ENCODE results near the gene KIF9. TPM values are rescaled to one million over a fixed set of nuclear protein-coding genes. Genes with fewer than 3 reads are reported as not detected.
A peak's percentile ranks its signal among the peaks of the same experiment; 100 is the strongest.
"Not testable (repeated sequence)": the region's sequence is repeated elsewhere in the genome, so short reads cannot be mapped to it uniquely, and the experiment has no call there.

KIF9 gene
- total RNA-seq, result 3.0 and 3.6 TPM in 2 replicates

DNA sequence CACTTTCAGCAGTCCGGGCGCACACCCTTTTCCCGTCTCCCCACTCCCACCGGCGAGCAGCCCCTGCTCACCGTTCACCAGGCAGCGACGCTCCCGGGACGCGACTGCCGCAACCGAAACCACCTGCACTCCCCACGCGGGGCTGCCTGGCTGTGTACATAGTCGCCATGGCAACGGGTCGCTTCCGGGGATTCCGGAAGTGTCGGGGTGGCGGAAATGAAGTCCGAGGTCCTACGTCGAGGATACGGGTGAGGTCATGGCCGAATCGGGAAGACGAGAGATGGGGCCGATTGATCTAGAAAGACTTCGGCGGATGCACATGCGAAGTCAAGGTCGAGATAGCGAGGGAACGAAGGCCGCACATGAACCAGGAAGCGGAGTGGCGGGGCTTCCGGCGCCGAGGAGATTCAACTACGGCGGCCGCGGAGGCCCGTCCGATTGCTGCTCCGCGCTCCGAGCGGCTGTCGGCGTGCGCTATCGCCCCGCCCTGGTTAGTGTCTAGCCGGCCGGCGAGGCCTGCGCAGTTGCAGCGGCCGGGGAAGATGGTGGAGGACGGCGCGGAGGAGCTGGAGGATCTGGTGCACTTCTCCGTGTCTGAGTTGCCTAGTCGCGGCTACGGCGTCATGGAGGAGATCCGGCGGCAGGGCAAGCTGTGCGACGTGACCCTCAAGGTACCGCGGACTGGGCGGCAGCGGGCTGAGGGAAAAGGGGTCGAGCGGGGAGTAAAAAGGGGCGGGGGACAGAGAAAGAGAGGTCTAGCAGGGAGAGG, at the start of gene KIF9, which contains the start of gene KLHL18:
KIF9 (minus strand) TSS at position 376 of the 769 bp plus-strand sequence. CDS start 5,425 bp downstream, outside the sequence.
KLHL18 (plus strand) TSS at position 521 of the 769 bp plus-strand sequence; CDS start at position 543, 22 bp downstream.
- Mint-ChIP-seq H3K4me1 (peaks cover 29% of the 10 kb centered on the region), H3K27ac (peak within 1 kb of the TSS; percentile 100), H3K4me3 (peak within 1 kb of the TSS; percentile 100), H3K9me3 (no peaks in the 10 kb centered on the region), H3K27me3 (peaks cover 3% of the 10 kb centered on the region), H3K36me3 (ENCODE audit: low read depth) (peaks cover 13% of the 10 kb centered on the region)
- DNase-seq, result peak; percentile 98
- intact Hi-C loops (cut with micrococcal nuclease), result loop anchor here (1.0 to 5.0 kb wide), 6 partner anchors 98 to 806 kb away; partner anchors contain the start of genes NBEAL2, SCAP, SETD2 and SMARCC1

GRCh38 chr3:47324278-47324865, 41.8 kb upstream of the KIF9 start:
- Mint-ChIP-seq H3K27me3 (no peaks in the 10 kb centered on the region), H3K4me3 (no peak overlapping the region), H3K4me1 (peaks cover 3% of the 10 kb centered on the region), H3K27ac (no peak overlapping the region), H3K9me3 (no peaks in the 10 kb centered on the region), H3K36me3 (ENCODE audit: low read depth) (peaks cover 34% of the 10 kb centered on the region)
- intact Hi-C loops (cut with micrococcal nuclease), result loop anchor here (5.0 kb wide), 1 partner anchor 307 kb away; no protein-coding TSS in a partner anchor
- peak; percentile 85 for DNase-seq

DNA sequence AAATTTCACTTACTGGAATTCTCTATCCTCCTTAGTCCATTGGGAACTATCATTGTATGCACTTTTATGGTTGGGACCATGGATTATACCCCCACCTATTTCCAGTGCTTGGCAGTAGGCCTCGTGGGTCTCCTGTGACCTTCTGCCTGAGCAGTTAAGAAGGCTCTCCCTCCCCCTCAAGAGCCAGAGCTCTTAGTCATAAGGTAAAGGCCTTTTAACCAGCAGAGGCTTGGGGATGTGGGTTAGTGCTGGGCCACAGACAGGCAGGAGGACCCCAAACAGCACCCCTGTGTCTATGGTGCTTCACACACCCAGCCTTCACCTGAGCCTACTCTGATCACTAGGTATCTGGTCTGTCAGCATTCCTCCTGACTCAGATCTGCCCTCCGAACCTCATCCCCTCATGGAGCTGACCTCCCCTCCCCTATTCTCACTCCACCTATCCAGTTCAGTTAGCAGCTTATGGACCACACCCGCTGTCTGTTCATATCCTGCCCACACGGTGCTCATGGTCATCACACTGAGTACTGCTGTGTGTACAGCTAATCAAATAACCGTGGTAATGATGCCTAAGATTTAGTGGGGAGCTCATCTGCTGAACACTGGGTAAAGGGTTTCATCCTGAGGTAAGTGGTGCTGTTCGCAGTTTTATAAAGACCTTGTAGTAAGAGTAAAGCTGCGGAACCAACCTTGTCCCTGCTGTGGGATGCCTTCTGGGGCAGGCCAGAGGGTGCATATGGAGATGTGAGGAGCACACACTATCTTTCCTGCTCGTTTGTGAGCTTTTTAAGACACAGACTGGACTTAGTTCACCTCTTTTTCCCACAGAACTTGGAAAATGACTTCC, 41.1 kb upstream of the KIF9 start:
- Mint-ChIP-seq H3K27ac (no peak overlapping the region), H3K4me3 (no peak overlapping the region), H3K27me3 (no peaks in the 10 kb centered on the region), H3K9me3 (no peaks in the 10 kb centered on the region), H3K36me3 (ENCODE audit: low read depth) (peaks cover 31% of the 10 kb centered on the region), H3K4me1 (peaks cover 3% of the 10 kb centered on the region)
- DNase-seq, result no peak
- intact Hi-C loops (cut with micrococcal nuclease), result loop anchor here (5.0 kb wide), 1 partner anchor 306 kb away; no protein-coding TSS in a partner anchor

- Mint-ChIP-seq H3K9me3 (no peaks in the 10 kb centered on the region), H3K4me1 (peaks cover 3% of the 10 kb centered on the region), H3K27ac (no peak overlapping the region), H3K4me3 (no peak overlapping the region), H3K27me3 (no peaks in the 10 kb centered on the region), H3K36me3 (ENCODE audit: low read depth) (peaks cover 23% of the 10 kb centered on the region)
- DNase-seq, result no peak
- intact Hi-C loops (cut with micrococcal nuclease), result loop anchor here (5.0 kb wide), 1 partner anchor 303 kb away; no protein-coding TSS in a partner anchor
These were observed 37.4 kb upstream of the KIF9 start for GRCh38 chr3:47319956-47320355.

DNA sequence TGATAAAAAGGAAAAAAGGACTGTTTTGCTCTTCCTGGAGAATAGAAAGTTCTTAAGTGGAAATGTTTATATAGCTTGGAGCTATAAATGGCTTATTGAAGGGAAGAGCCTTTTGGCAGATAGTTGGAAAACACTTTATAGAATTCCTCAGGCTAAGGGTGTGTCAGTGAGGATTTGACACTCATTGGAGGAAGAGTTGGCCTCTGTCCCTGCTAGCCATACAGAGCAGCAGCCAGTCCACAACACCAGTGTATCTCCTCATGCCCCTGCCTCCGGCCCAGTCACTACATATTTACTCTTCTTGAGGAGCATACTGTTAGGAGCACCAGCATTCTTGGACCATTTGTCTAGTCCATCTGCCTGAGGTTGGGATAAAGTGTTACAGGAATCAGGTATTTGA, 36.3 kb upstream of the KIF9 start:
- intact Hi-C loops (cut with micrococcal nuclease), result no loop called here
- DNase-seq, result no peak
- H3K27ac Mint-ChIP-seq, result no peak overlapping the region
- H3K4me3 Mint-ChIP-seq, result no peak overlapping the region
- no peaks in the 10 kb centered on the region for H3K27me3 Mint-ChIP-seq
- H3K9me3 Mint-ChIP-seq, result no peaks in the 10 kb centered on the region
- H3K4me1 Mint-ChIP-seq, result peaks cover 4% of the 10 kb centered on the region
- H3K36me3 Mint-ChIP-seq (ENCODE audit: low read depth), result peaks cover 21% of the 10 kb centered on the region

DNA sequence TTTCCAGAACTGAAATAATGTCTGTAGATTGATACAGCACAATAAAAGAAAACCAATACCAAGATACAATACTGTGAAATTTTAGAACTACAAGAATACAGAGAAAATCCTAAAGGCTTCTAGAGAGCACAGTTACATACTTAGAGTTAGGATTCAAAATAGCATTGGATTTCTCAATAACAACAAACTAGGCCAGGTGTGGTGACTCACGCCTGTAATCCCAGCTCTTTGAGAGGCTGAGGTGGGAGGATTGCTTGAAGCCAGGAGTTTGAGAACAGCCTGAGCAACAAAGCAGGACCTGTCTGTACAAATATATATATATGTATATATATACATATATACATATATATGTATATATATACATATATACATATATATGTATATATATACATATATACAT, 33.6 kb upstream of the KIF9 start:
- DNase-seq; H3K4me1 Mint-ChIP-seq; H3K9me3 Mint-ChIP-seq; H3K27ac Mint-ChIP-seq; H3K4me3 Mint-ChIP-seq; H3K36me3 Mint-ChIP-seq (ENCODE audit: low read depth); H3K27me3 Mint-ChIP-seq; intact Hi-C loops (cut with micrococcal nuclease): not testable (repeated sequence)

DNA sequence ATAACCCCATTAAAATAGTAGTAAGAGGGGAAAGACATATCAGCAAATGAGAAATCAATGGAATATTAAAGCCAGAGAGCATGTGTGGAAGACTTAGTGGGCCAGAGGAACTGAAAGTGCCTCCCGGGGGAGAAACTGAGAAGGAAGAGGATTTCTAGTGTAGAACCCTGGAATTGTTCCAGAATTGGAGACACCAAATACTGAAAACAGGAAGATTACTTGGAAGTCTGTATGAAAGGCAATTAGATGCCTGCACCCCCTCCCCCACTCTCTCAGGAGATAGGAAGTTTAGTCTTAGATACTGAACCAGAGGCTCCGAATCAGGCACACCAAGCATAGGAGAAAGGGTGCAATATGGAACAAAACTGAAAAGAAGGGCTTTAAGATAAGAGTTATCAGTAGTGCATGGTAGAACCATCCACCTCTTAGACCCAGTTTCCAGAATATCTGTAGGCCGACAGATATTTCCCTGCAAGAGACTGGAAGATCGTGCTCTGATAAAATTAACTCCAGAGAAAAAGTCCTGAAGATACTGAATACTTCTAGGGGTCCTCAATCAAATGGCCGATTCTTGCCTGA, 32.6 kb upstream of the KIF9 start:
- intact Hi-C loops (cut with micrococcal nuclease), result no loop called here
- Mint-ChIP-seq H3K4me1 (peaks cover 10% of the 10 kb centered on the region), H3K9me3 (no peaks in the 10 kb centered on the region), H3K27me3 (no peaks in the 10 kb centered on the region), H3K36me3 (ENCODE audit: low read depth) (peaks cover 8% of the 10 kb centered on the region), H3K27ac (no peak overlapping the region), H3K4me3 (no peak overlapping the region)
- no peak for DNase-seq

- H3K27me3 Mint-ChIP-seq, result no peaks in the 10 kb centered on the region
- H3K4me1 Mint-ChIP-seq, result peaks cover 10% of the 10 kb centered on the region
- H3K27ac Mint-ChIP-seq, result no peak overlapping the region
- H3K4me3 Mint-ChIP-seq, result no peak overlapping the region
- no peaks in the 10 kb centered on the region for H3K9me3 Mint-ChIP-seq
- no peak for DNase-seq
- peaks cover 9% of the 10 kb centered on the region for H3K36me3 Mint-ChIP-seq (ENCODE audit: low read depth)
- intact Hi-C loops (cut with micrococcal nuclease), result no loop called here
These were observed 31.6 kb upstream of the KIF9 start for GRCh38 chr3:47314056-47314764.

DNA sequence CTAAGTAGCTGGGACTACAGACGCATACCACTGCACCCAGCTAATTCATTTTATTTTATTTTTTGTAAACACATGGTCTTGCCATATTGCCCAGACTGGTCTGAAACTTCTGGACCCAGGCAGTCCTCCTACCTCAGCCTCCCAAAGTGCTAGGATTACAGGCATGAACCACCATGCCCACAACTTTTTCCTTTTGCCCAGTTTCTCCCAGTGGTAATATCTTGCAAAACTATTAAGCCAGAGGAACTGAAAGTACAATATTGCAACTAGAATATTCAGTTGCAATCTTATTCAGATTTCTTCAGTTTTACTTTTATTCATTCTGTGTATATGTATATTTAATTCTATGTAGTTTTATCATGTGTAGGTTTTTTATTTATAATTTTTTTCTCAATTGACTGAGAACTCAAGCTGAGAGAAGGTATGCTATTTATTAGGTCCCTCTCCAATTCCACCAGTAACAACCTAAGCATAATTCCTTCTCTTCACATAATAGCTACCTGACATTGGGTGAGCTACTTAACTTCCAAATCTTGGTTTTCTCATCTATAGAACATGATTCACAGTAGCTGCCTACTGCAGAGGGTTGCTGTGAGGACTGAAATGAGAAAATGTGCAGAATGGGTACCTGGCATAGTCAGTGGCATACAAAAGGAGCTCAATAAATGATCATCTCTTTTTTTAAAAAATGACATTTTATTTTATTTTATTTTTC, 30.9 kb upstream of the KIF9 start:
- Mint-ChIP-seq H3K9me3 (no peaks in the 10 kb centered on the region), H3K4me1 (peaks cover 10% of the 10 kb centered on the region), H3K27me3 (no peaks in the 10 kb centered on the region), H3K27ac (no peak overlapping the region), H3K4me3 (no peak overlapping the region), H3K36me3 (ENCODE audit: low read depth) (peaks cover 12% of the 10 kb centered on the region)
- intact Hi-C loops (cut with micrococcal nuclease), result no loop called here
- DNase-seq, result no peak

GRCh38 chr3:47310391-47310790, 27.8 kb upstream of the KIF9 start:
- Mint-ChIP-seq H3K4me3 (no peak overlapping the region), H3K27ac (no peak overlapping the region), H3K9me3 (no peaks in the 10 kb centered on the region), H3K4me1 (peaks cover 12% of the 10 kb centered on the region), H3K27me3 (no peaks in the 10 kb centered on the region), H3K36me3 (ENCODE audit: low read depth) (peaks cover 30% of the 10 kb centered on the region)
- intact Hi-C loops (cut with micrococcal nuclease), result no loop called here
- no peak for DNase-seq

DNA sequence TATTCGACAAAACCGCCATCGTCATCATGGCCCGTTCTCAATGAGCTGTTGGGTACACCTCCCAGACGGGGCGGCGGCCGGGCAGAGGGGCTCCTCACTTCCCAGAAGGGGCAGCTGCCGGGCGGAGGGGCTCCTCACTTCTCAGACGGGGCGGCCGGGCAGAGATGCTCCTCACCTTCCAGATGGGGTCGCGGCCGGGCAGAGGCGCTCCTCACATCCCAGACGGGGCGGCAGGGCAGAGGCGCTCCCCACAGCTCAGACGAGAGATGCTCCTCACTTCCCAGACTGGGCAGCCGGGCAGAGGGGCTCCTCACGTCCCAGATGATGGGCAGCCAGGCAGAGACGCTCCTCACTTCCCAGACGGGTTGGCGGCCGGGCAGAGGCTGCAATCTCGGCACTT, 26.6 kb upstream of the KIF9 start:
- H3K27me3 Mint-ChIP-seq; H3K4me3 Mint-ChIP-seq; intact Hi-C loops (cut with micrococcal nuclease); DNase-seq; H3K9me3 Mint-ChIP-seq; H3K27ac Mint-ChIP-seq: not testable (repeated sequence)
- peaks cover 10% of the 10 kb centered on the region for H3K4me1 Mint-ChIP-seq
- peaks cover 34% of the 10 kb centered on the region for H3K36me3 Mint-ChIP-seq (ENCODE audit: low read depth)

- no peak for DNase-seq
- H3K27me3 Mint-ChIP-seq, result no peaks in the 10 kb centered on the region
- H3K4me1 Mint-ChIP-seq, result peaks cover 8% of the 10 kb centered on the region
- H3K4me3 Mint-ChIP-seq, result no peak overlapping the region
- no peaks in the 10 kb centered on the region for H3K9me3 Mint-ChIP-seq
- intact Hi-C loops (cut with micrococcal nuclease), result no loop called here
- H3K36me3 Mint-ChIP-seq (ENCODE audit: low read depth), result peaks cover 49% of the 10 kb centered on the region
- H3K27ac Mint-ChIP-seq, result peak overlapping the region; percentile 3
These were observed 23.4 kb upstream of the KIF9 start for GRCh38 chr3:47306022-47306421.
